Kidney capillary endothelial cell (primary cell): Measurements from ENCODE around the gene PIH1D1.

Experiments used
- DNase-seq: peaks from one replicate; pipeline ENCODE4 v3.0.0-alpha.2; 2018; ENCODE audit warnings: low spot score

The PIH1D1 gene

GRCh38 chr19:49419173-49419572 lies 32.4 kb downstream of the PIH1D1 start:
- no peak for DNase-seq

GRCh38 chr19:49418511-49418910 lies 33.1 kb downstream of the PIH1D1 start:
- no peak for DNase-seq

GRCh38 chr19:49417088-49417487 lies 34.5 kb downstream of the PIH1D1 start:
- DNase-seq: no peak

GRCh38 chr19:49415810-49416200 lies 35.8 kb downstream of the PIH1D1 start:
- DNase-seq: no peak

DNA sequence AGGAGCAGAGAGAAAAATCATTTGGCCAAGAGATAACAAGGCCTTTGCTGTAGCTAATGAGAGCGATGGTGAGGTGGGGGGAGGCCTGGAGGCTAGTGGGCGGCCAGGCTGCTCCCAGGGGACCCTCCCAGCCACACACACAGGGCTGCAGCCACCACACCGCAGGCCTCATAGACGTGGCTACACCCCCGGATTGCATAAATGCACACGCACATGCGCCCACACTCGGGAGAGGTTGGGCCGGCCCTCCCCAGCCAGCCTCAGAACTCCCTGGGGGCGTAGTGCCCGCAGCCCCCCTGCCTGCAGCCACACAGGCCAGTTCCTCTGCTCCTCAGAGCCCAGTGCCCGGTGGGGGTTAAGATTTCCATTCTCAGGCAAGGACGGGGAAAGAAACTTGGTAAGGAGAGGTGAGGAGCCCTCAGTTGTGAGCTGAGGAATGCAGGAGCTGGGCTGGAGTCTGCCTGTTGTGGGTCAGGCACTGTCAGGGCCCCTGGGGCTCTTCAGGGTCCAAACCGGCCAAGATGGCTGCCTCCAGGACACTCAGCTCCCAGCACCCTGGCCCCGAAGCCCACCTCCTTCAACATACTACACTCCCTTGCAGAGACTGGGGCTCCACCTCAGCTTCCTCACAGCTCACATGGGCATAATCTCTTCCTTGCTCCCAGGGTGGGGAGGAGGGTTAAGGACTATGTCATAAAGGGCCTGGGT lies 36.4 kb downstream of the PIH1D1 start:
- DNase-seq: no peak

GRCh38 chr19:49414256-49414655 lies 37.4 kb downstream of the PIH1D1 start:
- DNase-seq: no peak

- no peak for DNase-seq
These were observed 38.3 kb downstream of the PIH1D1 start for GRCh38 chr19:49413348-49413747.

- DNase-seq: no peak
These were observed 39.8 kb downstream of the PIH1D1 start for GRCh38 chr19:49411681-49412326.

DNA sequence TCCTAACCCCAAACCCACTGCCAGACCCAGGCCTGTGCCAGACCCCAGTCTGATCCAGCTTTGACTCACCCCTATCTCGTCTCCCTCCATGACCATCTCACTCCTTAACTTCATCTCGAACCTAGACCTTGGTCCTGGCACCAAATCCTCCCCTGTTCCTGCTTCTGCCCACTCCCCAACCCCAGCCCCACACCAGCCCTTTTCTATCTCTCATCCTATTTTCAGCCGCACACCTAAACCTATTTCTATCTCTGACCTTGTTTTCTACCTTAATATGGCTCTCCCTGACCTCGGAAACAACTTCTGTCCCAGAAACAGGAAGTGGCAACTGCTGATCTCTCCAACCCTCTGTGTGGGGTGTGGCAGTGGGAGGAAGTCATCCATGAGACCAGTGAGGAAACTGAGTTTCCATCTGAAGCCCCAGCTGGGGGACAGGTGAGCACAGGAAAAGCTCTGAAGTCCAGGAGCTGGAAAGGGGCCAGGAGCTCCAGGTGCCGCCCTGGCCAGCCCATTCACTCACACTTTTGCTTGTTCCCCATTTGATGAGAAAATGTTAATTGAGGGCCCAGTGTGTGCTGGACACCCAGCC lies 42.1 kb downstream of the PIH1D1 start:
- DNase-seq: no peak

- DNase-seq: no peak
These were observed 42.7 kb downstream of the PIH1D1 start for GRCh38 chr19:49408816-49409440.

DNA sequence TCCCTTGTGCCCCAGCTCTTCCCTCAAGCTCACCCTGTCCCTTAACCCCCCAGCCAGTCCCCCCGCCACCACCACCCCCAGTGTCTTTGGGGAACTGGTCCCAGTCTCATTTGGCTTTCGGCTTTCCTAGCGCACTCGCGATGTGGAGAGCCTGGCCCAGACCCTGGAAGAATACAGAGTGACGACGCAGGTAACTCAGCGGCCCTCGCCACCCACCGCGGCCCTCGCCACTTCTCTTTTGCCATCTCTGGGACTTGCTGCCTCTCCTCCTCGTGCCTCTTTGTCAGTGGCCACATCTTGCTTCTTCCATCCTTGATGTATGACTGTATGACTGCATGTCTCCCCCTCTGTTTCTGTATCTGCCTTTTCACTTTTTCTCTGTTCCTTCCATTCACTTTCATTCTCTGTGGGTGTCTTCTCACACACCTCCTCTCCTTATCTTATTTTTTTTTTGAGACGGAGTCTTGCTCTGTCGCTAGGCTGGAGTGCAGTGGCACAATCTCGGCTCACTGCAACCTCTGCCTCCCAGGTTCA lies 44.1 kb downstream of the PIH1D1 start:
- no peak for DNase-seq

- DNase-seq: no peak
These were observed 44.5 kb downstream of the PIH1D1 start for GRCh38 chr19:49407079-49407478.

GRCh38 chr19:49403404-49404187 lies 48.0 kb downstream of the PIH1D1 start:
- DNase-seq: no peak

DNA sequence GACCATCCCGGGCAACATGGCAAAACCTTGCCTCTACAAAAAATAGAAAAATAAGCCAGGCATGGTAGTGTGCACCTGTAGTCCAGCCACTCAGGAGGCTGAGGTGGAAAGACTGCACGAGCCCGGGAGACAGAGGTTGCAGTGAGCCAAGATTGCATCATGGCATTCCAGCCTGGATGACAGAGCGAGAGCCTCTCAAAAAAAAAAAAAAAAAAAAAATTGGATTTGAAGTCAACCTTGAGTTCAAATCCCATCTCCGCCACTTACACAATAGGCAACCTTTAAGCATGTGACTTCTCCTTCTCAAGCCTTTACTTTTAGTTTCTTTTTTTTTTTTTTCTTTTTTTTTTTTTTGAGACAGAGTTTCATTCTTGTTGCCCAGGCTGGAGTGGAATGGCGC lies 51.6 kb downstream of the PIH1D1 start:
- DNase-seq: no peak

- DNase-seq: no peak
These were observed 52.7 kb downstream of the PIH1D1 start for GRCh38 chr19:49398931-49399330.

- no peak for DNase-seq
These were observed 53.5 kb downstream of the PIH1D1 start for GRCh38 chr19:49398001-49398615.

DNA sequence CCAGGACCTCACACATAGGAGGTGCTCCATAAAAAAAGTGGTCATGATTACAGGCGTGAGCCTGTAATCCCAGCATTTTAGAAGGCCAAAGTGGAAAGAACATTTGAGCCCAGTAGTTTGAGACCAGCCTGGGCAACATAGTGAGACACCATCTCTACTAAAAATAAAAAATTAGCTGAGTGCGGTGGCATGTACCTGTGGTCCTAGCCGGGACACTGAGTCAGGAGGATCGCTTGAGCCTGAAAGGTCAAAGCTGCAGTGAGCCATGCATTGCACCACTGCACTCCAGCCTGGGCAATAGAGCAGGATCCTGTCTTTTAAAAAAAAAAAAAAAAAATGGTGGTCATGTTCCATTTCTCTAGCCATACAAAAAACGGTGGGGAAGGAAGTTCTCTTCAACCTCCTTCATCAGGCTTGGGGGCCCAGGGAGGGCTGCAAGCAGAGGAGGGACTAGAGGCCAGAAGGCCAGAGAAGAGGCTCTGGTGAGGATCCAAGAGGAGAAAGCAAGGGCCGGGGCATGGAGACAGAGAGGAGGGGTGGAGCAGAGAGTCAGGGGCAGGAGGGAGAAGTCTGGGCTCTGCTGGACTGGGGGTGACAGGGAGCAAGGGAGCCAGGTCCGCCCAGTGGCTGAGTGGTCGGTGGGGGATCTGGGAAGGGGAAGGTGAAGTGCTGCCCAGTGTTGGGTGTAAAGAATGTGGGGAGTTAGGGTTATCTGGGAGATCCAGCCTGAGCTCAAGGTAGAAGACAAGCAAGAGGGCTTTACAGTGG lies 54.7 kb downstream of the PIH1D1 start:
- no peak for DNase-seq
